Non-pigmented ciliary epithelial cell (primary cell): ENCODE measurements around the gene OR6A2.
"Not testable (repeated sequence)": the region's sequence is repeated elsewhere in the genome, so short reads cannot be mapped to it uniquely, and the experiment has no call there.

ENCODE experiments used
- DNase-seq: peaks from one replicate; pipeline ENCODE4 v3.0.0-alpha.2; 2010; ENCODE audit warnings: low read depth

Gene OR6A2

GRCh38 chr11:6799402-6799801 is at the start of gene OR6A2:
OR6A2 (minus strand) TSS chr11:6799689; CDS start chr11:6795708, 3,981 bp downstream.
- DNase-seq = peak; percentile 15

- no peak for DNase-seq
These were observed 45.9 kb upstream of the OR6A2 start, which contains the start of gene OR10A5 for GRCh38 chr11:6845383-6845782. OR10A5 (plus strand) TSS chr11:6845683; CDS start chr11:6845683, 0 bp downstream.

- DNase-seq = no peak
These were observed 44.9 kb upstream of the OR6A2 start for GRCh38 chr11:6844356-6844755.

GRCh38 chr11:6843670-6844069 is 44.2 kb upstream of the OR6A2 start:
- DNase-seq = no peak

GRCh38 chr11:6841694-6842093 is 42.2 kb upstream of the OR6A2 start:
- DNase-seq = no peak

- no peak for DNase-seq
These were observed 34.5 kb upstream of the OR6A2 start for GRCh38 chr11:6834021-6834420.

GRCh38 chr11:6833356-6833755 is 33.9 kb upstream of the OR6A2 start:
- DNase-seq = no peak

GRCh38 chr11:6828103-6828502 is 28.6 kb upstream of the OR6A2 start:
- DNase-seq = no peak

- DNase-seq = no peak
These were observed 25.8 kb upstream of the OR6A2 start for GRCh38 chr11:6825231-6825744.

- no peak for DNase-seq
These were observed 24.8 kb upstream of the OR6A2 start for GRCh38 chr11:6824136-6824823.

- no peak for DNase-seq
These were observed 19.5 kb upstream of the OR6A2 start for GRCh38 chr11:6818967-6819366.

- DNase-seq = no peak
These were observed 18.2 kb upstream of the OR6A2 start for GRCh38 chr11:6817694-6818093.

GRCh38 chr11:6813656-6814055 is 14.2 kb upstream of the OR6A2 start:
- no peak for DNase-seq

- no peak for DNase-seq
These were observed 13.0 kb upstream of the OR6A2 start for GRCh38 chr11:6812390-6813005.

- DNase-seq = not testable (repeated sequence)
These were observed 1.6 kb upstream of the OR6A2 start for GRCh38 chr11:6801075-6801474.

- DNase-seq = no peak
These were observed 4.8 kb downstream of the OR6A2 start for GRCh38 chr11:6794639-6795038.

GRCh38 chr11:6790546-6790945 is 8.9 kb downstream of the OR6A2 start:
- no peak for DNase-seq

GRCh38 chr11:6782720-6783119 is 16.8 kb downstream of the OR6A2 start, which contains the start of gene OR2AG1:
OR2AG1 (plus strand) TSS chr11:6783020; CDS start chr11:6785038, 2,018 bp downstream.
- DNase-seq = no peak

GRCh38 chr11:6780829-6781228 is 18.7 kb downstream of the OR6A2 start:
- DNase-seq = no peak

- no peak for DNase-seq
These were observed 21.0 kb downstream of the OR6A2 start for GRCh38 chr11:6778518-6778917.

- no peak for DNase-seq
These were observed 27.3 kb downstream of the OR6A2 start, which contains the start of gene OR2AG2 for GRCh38 chr11:6771926-6772893. OR2AG2 (minus strand) TSS chr11:6771976; CDS start chr11:6768957, 3,019 bp downstream.

GRCh38 chr11:6757373-6757967 is 42.0 kb downstream of the OR6A2 start:
- peak; percentile 18 for DNase-seq
